Measurements from ENCODE around the gene TMPRSS11E. TPM values are rescaled to one million over a fixed set of nuclear protein-coding genes. Genes with fewer than 3 reads are reported as not detected.

The TMPRSS11E gene
- total RNA-seq, 1 experiment from 2014 or later: 1.9 TPM

GRCh38 chr4:68461790-68462189 lies 14.5 kb downstream of the TMPRSS11E start (continued):
- TF ChIP-seq ZNF532 (CRISPR knock-in tag; IDR thresholded peaks at IDR 0.05; ENCODE audit: borderline replicate concordance): no peak
- no peak for TF ChIP-seq TEAD1 (CRISPR knock-in tag; IDR thresholded peaks at IDR 0.05)

- DNase-seq (ENCODE audit: low spot score): no peak
- Mint-ChIP-seq H3K4me1 (peaks cover 41% of the 10 kb centered on the region), H3K9me3 (no peaks in the 10 kb centered on the region), H3K27ac (no peak overlapping the region), H3K27me3 (ENCODE audit: low read depth) (no peaks in the 10 kb centered on the region), H3K36me3 (no peaks in the 10 kb centered on the region), H3K4me3 (no peak overlapping the region)
- ChIA-PET CTCF (no interaction called here), POLR2A (no interaction called here)
- no peak for ATAC-seq
- TF ChIP-seq ZNF423 (CRISPR knock-in tag; IDR thresholded peaks at IDR 0.05) (no peak), ZNF396 (CRISPR knock-in tag; IDR thresholded peaks at IDR 0.05; ENCODE audit: borderline replicate concordance) (no peak), RELA (CRISPR knock-in tag; IDR thresholded peaks at IDR 0.05; ENCODE audit: borderline replicate concordance) (no peak), TEAD1 (CRISPR knock-in tag; IDR thresholded peaks at IDR 0.05) (no peak), OVOL2 (CRISPR knock-in tag; IDR thresholded peaks at IDR 0.05; ENCODE audit: borderline replicate concordance) (no peak), E2F1 (CRISPR knock-in tag; IDR thresholded peaks at IDR 0.05) (no peak)
Observed at GRCh38 chr4:68462691-68463090, 15.4 kb downstream of the TMPRSS11E start.

GRCh38 chr4:68463796-68464195 lies 16.5 kb downstream of the TMPRSS11E start:
- Mint-ChIP-seq H3K36me3 (peaks cover 7% of the 10 kb centered on the region; the same call in 1 of the 2 replicates), H3K9me3 (peaks cover 6% of the 10 kb centered on the region; the same call in 1 of the 2 replicates), H3K27ac (no peak overlapping the region), H3K27me3 (ENCODE audit: low read depth) (no peaks in the 10 kb centered on the region), H3K4me1 (peaks cover 41% of the 10 kb centered on the region), H3K4me3 (no peak overlapping the region)
- ChIA-PET POLR2A (no interaction called here), CTCF (no interaction called here)
- no peak for DNase-seq (ENCODE audit: low spot score)
- TF ChIP-seq FOXJ3 (CRISPR knock-in tag; IDR thresholded peaks at IDR 0.05; ENCODE audit: borderline replicate concordance) (no peak), MLX (CRISPR knock-in tag; IDR thresholded peaks at IDR 0.05) (no peak), SMAD3 (CRISPR knock-in tag; IDR thresholded peaks at IDR 0.05; ENCODE audit: borderline replicate concordance) (no peak), CDX4 (CRISPR knock-in tag; IDR thresholded peaks at IDR 0.05; ENCODE audit: borderline replicate concordance) (no peak), TCF7 (CRISPR knock-in tag; IDR thresholded peaks at IDR 0.05; ENCODE audit: low read depth) (no peak), E2F1 (CRISPR knock-in tag; IDR thresholded peaks at IDR 0.05) (no peak), ETV6 (CRISPR knock-in tag; IDR thresholded peaks at IDR 0.05) (no peak)
- no peak for ATAC-seq
